ENCODE measurements around the gene TTC6. TPM values are rescaled to one million over a fixed set of nuclear protein-coding genes. Genes with fewer than 3 reads are reported as not detected.

TTC6 gene
- polyA plus RNA-seq, 1 experiment: not detected

DNA sequence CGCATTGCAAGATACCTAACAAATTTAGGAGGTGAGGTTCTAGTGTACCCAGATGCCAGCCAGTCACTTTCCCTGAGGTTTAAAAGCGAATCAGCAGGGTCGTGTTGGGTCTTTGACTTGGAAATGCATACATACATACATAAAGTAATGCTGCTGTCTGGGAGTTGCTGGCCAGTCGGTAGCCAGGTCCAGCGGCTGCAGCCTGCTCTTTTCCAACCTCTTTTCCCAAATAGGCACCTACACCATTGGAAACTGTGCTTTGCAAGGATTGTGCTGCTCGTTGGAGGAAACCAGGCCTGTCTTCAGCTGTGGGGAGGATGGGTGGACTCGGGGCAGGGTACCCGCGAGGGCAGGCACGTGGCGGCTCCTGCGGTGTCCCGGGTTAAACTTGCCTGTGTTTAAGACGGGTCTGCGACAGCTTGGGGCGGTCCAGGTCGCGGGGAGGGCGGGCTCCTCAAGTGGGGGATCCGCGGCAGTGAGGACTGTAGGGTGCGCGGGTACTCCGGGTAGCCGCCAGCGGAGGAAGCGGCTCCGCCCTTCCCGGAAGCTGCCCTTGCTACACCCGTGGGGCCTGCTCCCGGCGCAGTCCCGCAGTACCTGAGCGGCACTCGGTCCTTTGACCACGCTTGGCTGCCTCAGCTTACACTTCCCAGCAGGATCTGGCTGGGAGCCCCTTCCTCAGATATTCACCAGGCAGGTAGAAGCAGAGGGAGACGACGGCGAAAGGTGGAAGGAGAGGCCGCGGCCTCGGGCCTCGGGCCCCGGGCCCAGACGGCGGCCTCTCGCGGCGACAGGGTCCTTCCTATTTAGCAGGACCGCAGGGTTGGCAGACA lies 2.7 kb downstream of the TTC6 start:
- CTCF ChIA-PET: interaction anchor here (0.7 to 1.5 kb wide), 7 partner anchors 10 to 358 kb away, joined by 3 to 8 read pairs (median 5); no protein-coding TSS in a partner anchor

DNA sequence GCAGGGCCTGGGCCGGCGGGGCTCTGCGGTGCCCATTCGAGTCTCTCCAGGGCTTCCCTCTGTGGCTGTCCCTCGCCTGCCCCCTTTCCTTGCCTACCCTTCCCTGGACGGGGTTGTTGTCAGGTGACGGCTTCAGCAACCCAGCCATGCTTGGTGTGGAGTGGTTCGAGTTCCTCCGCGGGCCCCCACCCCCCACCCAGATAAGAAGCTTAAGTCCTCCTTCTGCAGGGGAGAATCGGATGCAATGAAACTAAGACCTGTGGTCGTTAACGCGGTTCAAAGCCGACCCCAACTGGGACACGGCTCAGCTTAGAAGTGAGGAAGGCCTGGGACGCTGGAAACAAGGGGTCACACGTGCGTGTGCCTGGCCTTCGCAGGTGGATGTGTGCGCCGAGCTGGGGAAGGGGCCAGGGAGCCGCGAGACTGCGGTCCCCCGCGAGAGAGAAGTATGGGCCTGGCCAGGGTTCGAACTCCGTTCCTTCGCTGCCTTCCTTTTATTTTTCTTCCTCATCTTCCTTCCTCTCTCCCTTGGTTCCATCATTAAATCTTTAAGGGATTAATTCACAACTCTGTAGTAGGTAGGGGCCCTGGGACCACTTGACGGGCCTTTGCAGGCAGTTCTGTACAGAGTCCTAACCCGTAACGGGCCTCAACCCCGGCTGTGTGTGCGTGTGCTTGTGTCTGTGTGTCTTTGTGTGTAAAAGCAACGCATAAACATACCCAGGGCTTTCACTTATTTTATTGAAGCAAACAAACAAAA lies 3.5 kb downstream of the TTC6 start:
- POLR2A ChIA-PET: no interaction called here
- no peaks in the 10 kb centered on the region for H3K36me3 ChIP-seq (ENCODE audit: control insufficient read depth, insufficient read depth, low read length)
- peaks cover 69% of the 10 kb centered on the region for H3K27me3 ChIP-seq (ENCODE audit: control insufficient read depth, insufficient read depth, low read length)
- no peak overlapping the region for H3K4me3 ChIP-seq (ENCODE audit: low read depth, low read length)
- CTCF ChIA-PET: interaction anchor here (1.4 kb wide), 1 partner anchor 369 kb away, joined by 3 read pairs; no protein-coding TSS in a partner anchor
- no peak for DNase-seq (ENCODE audit: low read depth)
- TF ChIP-seq, protein P1, sequence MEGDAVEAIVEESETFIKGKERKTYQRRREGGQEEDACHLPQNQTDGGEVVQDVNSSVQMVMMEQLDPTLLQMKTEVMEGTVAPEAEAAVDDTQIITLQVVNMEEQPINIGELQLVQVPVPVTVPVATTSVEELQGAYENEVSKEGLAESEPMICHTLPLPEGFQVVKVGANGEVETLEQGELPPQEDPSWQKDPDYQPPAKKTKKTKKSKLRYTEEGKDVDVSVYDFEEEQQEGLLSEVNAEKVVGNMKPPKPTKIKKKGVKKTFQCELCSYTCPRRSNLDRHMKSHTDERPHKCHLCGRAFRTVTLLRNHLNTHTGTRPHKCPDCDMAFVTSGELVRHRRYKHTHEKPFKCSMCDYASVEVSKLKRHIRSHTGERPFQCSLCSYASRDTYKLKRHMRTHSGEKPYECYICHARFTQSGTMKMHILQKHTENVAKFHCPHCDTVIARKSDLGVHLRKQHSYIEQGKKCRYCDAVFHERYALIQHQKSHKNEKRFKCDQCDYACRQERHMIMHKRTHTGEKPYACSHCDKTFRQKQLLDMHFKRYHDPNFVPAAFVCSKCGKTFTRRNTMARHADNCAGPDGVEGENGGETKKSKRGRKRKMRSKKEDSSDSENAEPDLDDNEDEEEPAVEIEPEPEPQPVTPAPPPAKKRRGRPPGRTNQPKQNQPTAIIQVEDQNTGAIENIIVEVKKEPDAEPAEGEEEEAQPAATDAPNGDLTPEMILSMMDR (IDR thresholded peaks at IDR 0.05; ENCODE audit: insufficient read depth, low read depth, low read length): no peak

More for the DNA sequence above, 2.7 kb downstream of the TTC6 start:
- no peaks in the 10 kb centered on the region for H3K36me3 ChIP-seq (ENCODE audit: control insufficient read depth, insufficient read depth, low read length)
- TF ChIP-seq, protein P1 (IDR thresholded peaks at IDR 0.05; ENCODE audit: insufficient read depth, low read depth, low read length): no peak
- no peak overlapping the region for H3K4me3 ChIP-seq (ENCODE audit: low read depth, low read length)
- peaks cover 61% of the 10 kb centered on the region for H3K27me3 ChIP-seq (ENCODE audit: control insufficient read depth, insufficient read depth, low read length)
- DNase-seq (ENCODE audit: low read depth): no peak
- POLR2A ChIA-PET: no interaction called here

DNA sequence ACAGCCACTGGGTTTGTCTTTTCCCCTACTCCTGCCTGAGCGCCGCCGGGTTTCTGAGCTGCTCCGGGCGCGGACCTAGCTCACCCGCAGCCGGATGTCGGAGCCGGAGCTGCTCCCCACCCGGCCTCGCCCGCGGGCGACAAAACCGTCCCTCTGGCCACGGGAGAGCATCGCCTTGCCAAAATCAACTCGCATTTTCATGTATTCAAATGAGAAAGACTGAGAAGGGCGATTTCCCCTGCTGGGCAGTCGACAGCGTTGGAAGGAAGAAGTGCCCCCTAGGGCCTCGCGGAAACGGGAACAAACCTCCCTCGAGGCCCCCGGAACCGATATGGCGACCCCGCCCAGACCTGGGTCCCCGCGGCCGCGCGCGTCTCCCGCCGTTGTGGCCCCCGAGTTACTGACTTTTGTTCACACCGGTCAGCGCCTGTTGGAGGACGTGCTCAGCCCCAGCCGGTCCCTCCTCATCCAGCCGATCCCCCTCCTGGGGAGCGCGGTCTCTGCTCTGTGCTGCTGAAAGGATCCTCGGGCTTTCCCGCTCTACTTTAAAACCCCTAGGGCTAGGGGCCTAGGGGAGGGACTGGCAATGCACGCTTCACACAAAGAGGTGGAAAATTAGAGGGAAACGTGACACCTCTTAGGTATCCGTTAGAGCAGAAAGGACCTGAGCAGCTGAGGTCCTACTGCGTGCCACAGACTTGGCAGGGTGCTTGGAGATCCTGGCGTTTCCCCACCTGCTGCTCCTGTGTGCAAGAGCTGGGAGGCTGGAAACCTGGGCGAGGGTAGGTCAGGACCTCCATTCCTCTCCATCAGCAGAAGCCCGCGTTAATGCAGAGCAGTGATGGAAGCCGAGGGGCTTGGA lies 4.3 kb downstream of the TTC6 start:
- CTCF ChIA-PET: interaction anchor here (1.4 kb wide), 1 partner anchor 369 kb away, joined by 3 read pairs; no protein-coding TSS in a partner anchor
- TF ChIP-seq, protein P1 (IDR thresholded peaks at IDR 0.05; ENCODE audit: insufficient read depth, low read depth, low read length): no peak
- Histone ChIP-seq H3K4me3 (ENCODE audit: low read depth, low read length) (no peak overlapping the region), H3K36me3 (ENCODE audit: control insufficient read depth, insufficient read depth, low read length) (no peaks in the 10 kb centered on the region), H3K27me3 (ENCODE audit: control insufficient read depth, insufficient read depth, low read length) (peaks cover 76% of the 10 kb centered on the region)
- no peak for DNase-seq (ENCODE audit: low read depth)
- POLR2A ChIA-PET: no interaction called here

DNA sequence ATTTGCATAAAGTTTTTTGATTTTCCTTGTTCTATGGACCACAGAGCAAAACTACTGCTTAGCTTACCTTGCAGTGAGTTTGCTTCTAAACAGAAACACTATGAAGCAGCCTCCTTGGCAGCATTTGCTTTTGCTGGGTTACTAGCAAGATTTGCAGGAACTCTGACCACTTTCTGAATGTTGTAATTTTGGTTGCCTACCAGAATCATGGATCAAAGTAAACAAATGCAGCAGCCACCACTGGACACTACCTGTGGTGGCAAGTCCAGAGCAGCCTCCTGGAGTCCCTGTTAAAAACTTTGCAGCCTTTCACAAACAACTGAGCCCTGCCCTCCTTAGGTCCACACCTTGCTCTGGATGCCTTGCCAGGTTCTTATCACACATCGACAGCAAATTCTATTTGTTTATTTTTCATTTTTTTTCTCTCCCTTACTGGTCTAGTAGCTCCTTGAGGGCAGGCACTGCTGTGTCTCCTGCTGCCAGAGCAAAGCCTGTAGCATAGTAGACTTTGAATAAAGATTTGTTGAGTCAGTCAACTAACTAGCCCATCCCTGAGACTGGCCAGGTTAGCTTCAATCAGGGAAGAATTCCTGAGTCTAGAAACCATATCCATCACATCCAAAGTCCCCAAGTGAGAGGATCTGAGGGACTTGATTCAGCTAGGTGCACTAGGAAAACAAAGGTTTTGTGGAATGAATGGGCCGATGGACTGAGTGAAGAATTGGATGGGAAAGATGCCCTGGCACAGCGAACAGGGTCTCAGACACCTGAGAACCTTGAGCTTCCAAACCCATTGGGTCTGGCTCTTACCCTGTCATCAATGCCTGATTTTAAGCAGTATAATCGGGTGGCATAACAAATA lies 5.7 kb downstream of the TTC6 start:
- CTCF ChIA-PET: interaction anchor here (1.0 kb wide), 1 partner anchor 371 kb away, joined by 3 read pairs; no protein-coding TSS in a partner anchor
- TF ChIP-seq, protein P1 (IDR thresholded peaks at IDR 0.05; ENCODE audit: insufficient read depth, low read depth, low read length): no peak
- Histone ChIP-seq H3K36me3 (ENCODE audit: control insufficient read depth, insufficient read depth, low read length) (no peaks in the 10 kb centered on the region), H3K27me3 (ENCODE audit: control insufficient read depth, insufficient read depth, low read length) (peaks cover 74% of the 10 kb centered on the region), H3K4me3 (ENCODE audit: low read depth, low read length) (no peak overlapping the region)
- DNase-seq (ENCODE audit: low read depth): no peak
- POLR2A ChIA-PET: no interaction called here
